Glomerular visceral epithelial cell (primary cell): Measurements from ENCODE around the gene SETD3.
A peak's percentile ranks its signal among the peaks of the same experiment; 100 is the strongest.

Source experiments
- DNase-seq: peaks from one replicate; pipeline ENCODE4 v3.0.0-alpha.2; 2016; ENCODE audit errors: extremely low spot score

SETD3 gene

GRCh38 chr14:99497894-99498293 lies 17.2 kb upstream of the SETD3 start:
- DNase-seq: no peak

- no peak for DNase-seq
Observed at GRCh38 chr14:99497341-99497740, 16.7 kb upstream of the SETD3 start.

GRCh38 chr14:99484106-99484505 lies 3.4 kb upstream of the SETD3 start:
- DNase-seq: no peak

- DNase-seq: no peak
Observed at GRCh38 chr14:99481745-99482099, 1.1 kb upstream of the SETD3 start.

- peak; percentile 100 for DNase-seq
Observed at GRCh38 chr14:99480917-99481744, 472 bp upstream of the SETD3 start, which contains the start of gene CCNK. Gene CCNK (plus strand): TSS chr14:99481409. CDS start chr14:99492678, 11,269 bp downstream.

- no peak for DNase-seq
Observed at GRCh38 chr14:99479160-99479905, 1.3 kb downstream of the SETD3 start.

- DNase-seq: no peak
Observed at GRCh38 chr14:99478128-99478527, 2.5 kb downstream of the SETD3 start.

GRCh38 chr14:99476864-99477263 lies 3.8 kb downstream of the SETD3 start:
- DNase-seq: peak; percentile 55

GRCh38 chr14:99475660-99476059 lies 5.0 kb downstream of the SETD3 start:
- no peak for DNase-seq

GRCh38 chr14:99475179-99475578 lies 5.5 kb downstream of the SETD3 start:
- DNase-seq: no peak

GRCh38 chr14:99473458-99473857 lies 7.2 kb downstream of the SETD3 start:
- DNase-seq: no peak

GRCh38 chr14:99472937-99473336 lies 7.7 kb downstream of the SETD3 start:
- DNase-seq: no peak

- no peak for DNase-seq
Observed at GRCh38 chr14:99471731-99472130, 8.9 kb downstream of the SETD3 start.

- no peak for DNase-seq
Observed at GRCh38 chr14:99468836-99469592, 11.6 kb downstream of the SETD3 start.

GRCh38 chr14:99468081-99468480 lies 12.6 kb downstream of the SETD3 start:
- no peak for DNase-seq

GRCh38 chr14:99467336-99468078 lies 13.2 kb downstream of the SETD3 start:
- DNase-seq: no peak

GRCh38 chr14:99466758-99467157 lies 13.9 kb downstream of the SETD3 start:
- no peak for DNase-seq

GRCh38 chr14:99465288-99465687 lies 15.4 kb downstream of the SETD3 start:
- DNase-seq: no peak

- no peak for DNase-seq
Observed at GRCh38 chr14:99463974-99464373, 16.7 kb downstream of the SETD3 start.

GRCh38 chr14:99462210-99462609 lies 18.4 kb downstream of the SETD3 start:
- DNase-seq: no peak

GRCh38 chr14:99461411-99462085 lies 19.1 kb downstream of the SETD3 start:
- no peak for DNase-seq
